Right lobe of liver (tissue), 4 donors: ENCODE results near the gene LRRC46.

Experiments used
- POLR2A ChIP-seq: fragments of 450-650 bp; IDR thresholded peaks from one replicate; pipeline ENCODE4 v1.6.1; 2017; ENCODE audit warnings: antibody characterized with exemption, mild to moderate bottlenecking
- TF ChIP-seq, protein P1 (sequence below), 4 donors: fragments of 200-600 bp in 3 of 4; fragments of 450-650 bp in 1 of 4; IDR thresholded peaks; one replicate each; pipeline versions ENCODE4 v1.5.1 to v1.8.0; 2016 to 2022; ENCODE audit warnings: antibody characterized with exemption in 4 of 4, mild to moderate bottlenecking in 2 of 4
- donor health status: DM: no; HTN: no; CAD: no.
- donor health status: DM: no; HTN: no; CAD: no.
- donor health status: DM: no; HTN: yes; CAD: no.

DNA sequence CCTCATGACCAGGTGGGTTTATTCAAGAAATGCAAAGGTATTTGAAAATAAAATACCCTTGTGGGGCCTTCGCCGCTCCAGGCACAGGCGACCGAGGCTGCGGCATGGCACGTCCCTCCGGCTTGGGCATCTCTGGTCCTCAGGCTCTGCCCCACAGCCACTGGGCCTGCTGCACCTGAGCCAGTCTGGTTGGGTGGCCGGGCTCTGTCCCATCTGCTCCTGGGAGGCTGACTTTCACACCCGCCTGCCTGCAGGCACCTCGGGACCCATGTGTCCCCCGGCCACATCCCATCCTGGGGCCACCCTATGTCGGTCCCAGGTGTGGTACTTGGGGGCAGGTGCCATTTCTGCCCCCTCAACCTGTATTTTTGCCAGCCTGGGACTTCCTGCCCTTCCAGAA, 30.8 kb upstream of the LRRC46 start:
- TF ChIP-seq POLR2A, result no peak
- TF ChIP-seq, protein P1, sequence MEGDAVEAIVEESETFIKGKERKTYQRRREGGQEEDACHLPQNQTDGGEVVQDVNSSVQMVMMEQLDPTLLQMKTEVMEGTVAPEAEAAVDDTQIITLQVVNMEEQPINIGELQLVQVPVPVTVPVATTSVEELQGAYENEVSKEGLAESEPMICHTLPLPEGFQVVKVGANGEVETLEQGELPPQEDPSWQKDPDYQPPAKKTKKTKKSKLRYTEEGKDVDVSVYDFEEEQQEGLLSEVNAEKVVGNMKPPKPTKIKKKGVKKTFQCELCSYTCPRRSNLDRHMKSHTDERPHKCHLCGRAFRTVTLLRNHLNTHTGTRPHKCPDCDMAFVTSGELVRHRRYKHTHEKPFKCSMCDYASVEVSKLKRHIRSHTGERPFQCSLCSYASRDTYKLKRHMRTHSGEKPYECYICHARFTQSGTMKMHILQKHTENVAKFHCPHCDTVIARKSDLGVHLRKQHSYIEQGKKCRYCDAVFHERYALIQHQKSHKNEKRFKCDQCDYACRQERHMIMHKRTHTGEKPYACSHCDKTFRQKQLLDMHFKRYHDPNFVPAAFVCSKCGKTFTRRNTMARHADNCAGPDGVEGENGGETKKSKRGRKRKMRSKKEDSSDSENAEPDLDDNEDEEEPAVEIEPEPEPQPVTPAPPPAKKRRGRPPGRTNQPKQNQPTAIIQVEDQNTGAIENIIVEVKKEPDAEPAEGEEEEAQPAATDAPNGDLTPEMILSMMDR (IDR thresholded peaks at IDR 0.05), result no peak
